HG02840 (cell line): Measurements from ENCODE around the gene PRPS1.
"Not testable (repeated sequence)": the region's sequence is repeated elsewhere in the genome, so short reads cannot be mapped to it uniquely, and the experiment has no call there.

Experiments
- ATAC-seq: cut with Tn5 transposase; IDR thresholded peaks from one replicate; pipeline ENCODE4 v1.9.1; 2021; ENCODE audit warnings: mild to moderate bottlenecking, moderate library complexity, moderate number of reproducible peaks; ENCODE audit not compliant: unreplicated experiment, low FRiP score

PRPS1 gene

DNA sequence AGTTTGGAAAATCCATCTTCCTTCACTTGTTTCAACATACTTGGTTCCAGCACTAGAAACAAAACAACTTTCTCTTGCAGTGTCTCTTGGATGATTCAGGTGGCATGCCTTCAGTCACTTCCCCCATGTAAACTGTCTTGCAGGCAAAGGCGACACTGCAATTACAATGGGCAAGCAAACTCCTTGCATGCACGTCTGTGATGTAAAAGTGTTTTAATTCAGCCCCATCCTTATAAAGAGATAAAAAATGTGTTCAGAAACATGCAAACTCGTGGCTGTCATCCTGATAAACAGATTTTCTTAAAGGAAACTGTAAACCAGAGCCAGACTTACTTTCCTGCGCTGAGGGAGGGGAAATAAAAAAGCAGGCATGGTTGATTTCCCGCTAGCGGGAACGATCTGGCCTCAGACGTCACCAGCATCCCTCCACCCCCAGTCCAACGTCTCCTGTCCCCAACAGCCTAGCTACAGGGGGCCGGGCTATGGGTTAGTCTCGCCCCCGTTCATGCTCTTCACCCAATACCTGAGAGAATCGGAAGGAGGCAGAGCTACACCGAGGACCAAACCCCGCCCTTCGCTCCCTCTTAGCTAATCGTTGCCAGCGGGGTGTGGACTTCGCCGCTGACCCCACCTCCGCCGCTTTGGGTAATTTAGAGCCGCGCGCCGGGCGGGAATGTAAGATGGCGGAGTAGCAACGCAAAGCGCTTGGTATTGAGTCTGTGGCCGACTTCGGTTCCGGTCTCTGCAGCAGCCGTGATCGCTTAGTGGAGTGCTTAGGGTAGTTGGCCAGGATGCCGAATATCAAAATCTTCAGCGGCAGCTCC lies at the start of gene PRPS1:
TSS of gene PRPS1 (plus strand) at position 673 of the 824 bp plus-strand sequence. CDS start at position 792, 119 bp downstream.
- peak; percentile 100 for ATAC-seq

DNA sequence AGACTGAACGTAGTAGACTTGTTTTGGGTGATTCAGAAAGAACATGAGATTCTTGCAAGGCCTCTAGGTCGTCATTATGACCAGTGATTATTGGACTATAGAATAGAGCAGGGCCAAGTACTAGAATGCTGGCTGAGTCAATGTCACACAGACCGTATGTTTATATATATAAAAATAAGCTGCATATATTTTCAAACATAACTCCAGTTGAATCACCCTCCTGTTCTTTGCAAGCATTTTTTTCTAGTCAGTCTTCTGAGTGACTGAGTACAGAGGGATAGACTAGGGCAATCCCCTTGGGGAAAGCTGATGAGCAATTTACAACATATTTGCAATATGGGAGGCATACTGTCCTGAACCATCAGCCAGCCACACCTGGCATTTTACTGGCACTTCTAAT lies 48.4 kb upstream of the PRPS1 start:
- ATAC-seq: no peak

DNA sequence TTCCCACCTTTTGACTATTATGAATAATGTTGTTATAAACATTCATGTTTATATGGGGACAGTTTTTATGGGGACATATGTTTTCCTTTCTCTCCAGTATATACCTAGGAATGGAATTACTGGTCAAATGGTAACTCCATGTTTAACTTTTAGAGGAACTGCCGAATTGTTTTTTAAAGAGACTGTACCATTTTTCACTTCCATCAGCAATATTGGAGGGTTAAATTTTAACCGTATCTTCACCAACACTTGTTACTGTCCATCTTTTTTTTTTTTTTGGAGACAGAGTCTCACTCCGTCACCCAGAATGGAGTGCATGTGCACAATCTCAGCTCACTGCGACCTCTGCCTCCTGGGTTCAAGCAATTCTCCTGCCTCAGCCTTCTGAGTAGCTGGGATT lies 46.4 kb upstream of the PRPS1 start:
- ATAC-seq: no peak

DNA sequence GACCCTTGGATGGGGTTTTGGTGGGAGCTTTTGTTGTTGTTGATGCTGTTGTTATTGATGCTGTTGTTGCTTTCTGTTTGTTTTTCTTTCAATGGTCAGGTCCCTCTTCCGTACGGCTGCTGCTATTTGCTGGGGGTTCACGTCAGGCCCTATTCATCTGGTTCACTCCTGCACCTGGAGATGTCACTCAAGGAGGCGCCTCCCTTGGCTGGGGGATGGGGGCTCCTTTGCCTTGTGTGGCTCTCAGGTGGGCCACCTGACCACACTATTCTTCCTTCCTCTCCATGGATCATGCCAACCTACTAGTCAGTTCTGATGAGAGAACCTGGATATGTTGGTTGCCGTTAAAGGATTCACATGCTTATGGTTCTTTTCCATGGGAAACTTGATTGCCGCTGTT lies 39.1 kb upstream of the PRPS1 start:
- no peak for ATAC-seq

DNA sequence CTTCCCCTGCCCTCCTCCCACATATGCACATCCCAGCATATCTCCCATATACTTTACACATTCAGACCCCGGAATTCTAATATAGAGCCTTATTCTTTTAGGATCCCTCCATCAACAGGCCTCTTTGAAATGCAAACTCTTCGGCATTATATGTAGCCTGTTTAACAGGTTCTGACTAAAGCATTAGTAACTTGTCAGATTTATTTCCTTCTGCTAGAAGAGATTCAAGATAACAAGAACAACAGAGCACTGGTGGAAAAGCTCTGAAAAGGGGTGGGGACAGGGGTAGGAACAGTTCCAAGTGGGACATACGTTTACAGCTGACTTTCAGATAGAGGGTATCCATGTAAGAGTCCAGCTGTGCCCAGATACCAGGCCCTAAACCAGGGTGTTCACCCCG lies 31.7 kb upstream of the PRPS1 start:
- no peak for ATAC-seq

DNA sequence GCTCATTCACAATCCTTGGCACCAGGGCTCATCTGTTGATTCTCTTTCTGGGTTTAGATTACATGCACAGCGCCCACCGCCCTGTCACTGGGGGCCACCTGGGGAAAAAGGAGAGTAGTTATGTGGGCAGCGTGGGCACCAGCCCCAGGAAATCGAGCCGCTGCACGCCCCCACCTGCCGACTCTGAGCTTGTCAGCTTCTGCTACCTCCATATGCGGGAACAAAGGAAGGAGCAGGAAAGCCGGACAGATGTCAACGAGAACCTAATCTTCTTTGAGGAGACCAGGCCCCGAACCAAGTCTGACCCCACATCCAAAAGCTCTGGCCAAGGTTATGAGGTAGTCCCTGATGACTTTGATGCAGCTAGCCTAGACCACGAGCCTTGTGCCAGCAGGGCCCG lies 31.0 kb upstream of the PRPS1 start:
- ATAC-seq: no peak

DNA sequence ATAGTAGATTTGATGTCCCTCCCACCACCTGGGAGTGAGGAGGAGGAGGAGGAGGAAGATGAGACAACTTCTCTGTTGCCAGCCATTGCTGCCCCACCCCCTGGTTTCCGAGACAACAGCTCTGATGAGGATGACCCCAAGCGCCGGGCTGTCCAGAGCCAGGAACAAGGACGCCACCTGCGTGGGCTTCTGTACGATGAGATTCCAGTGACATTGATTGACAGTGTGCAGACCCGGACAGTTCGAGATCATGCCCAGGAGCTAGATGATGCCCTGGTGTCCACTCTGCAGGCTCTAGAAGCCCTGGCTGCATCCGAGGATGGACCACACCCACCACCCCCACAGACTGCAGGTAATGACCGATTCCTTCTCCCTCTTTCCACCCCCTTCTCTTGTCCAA lies 30.5 kb upstream of the PRPS1 start:
- ATAC-seq: no peak

DNA sequence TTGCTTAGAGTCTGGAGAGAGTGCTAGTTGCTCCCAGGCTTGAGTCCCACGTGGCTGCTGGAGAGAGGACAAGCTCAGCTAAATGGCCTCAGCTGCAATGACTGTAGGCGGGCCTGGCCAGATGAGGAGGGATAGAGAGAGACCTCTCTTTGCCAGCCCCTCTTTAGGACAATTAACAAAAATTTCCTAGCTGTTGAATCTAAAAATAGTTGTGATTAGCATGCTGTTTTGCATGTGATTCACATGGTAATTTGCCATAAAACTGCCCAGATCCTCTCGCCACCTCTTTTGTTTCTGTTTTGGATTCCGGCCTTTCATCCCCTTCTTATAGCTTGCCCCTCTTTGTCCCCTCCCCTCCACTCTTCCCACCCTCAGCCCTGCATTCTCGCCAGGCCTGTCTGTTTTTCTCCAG lies 28.9 kb upstream of the PRPS1 start:
- ATAC-seq: no peak

DNA sequence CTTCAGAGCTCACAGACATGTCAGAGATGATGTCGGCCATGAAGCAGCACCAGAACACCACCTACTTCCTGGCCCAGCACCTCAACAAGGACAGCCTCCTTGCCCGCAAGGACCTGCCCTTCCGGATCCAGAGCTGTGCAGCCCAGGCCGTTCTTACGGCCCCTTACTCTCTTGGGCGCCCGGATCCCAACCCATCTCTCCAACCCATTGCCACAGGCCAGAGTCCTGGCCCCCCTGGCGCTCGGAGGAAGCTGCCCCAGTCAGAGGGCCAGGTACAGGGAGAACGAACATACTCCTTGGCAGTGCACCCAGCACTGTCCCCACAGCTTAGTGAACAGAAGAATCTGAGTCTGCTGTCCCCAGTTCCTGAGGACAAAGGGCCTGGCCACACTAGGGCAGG lies 27.9 kb upstream of the PRPS1 start:
- ATAC-seq: no peak

DNA sequence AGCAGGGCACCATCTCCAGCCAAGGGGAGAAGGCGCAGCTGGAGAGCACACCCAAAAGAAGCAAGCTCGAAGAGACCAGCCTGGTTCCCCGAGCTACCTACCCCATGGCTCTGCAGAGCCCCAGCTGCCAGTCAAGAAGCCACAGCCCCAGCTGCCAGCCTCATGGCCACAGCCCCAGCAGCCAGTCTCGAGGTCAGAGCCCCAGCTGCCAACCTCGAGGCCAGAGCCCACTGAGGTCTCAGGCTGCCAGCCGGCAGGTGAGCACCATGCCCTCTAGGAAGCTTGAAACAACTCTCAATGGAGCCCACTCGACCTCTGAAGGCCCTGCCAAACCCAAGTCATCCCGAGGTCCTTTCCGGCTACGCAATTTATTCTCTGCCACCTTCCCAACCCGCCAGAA lies 27.0 kb upstream of the PRPS1 start:
- ATAC-seq: no peak

DNA sequence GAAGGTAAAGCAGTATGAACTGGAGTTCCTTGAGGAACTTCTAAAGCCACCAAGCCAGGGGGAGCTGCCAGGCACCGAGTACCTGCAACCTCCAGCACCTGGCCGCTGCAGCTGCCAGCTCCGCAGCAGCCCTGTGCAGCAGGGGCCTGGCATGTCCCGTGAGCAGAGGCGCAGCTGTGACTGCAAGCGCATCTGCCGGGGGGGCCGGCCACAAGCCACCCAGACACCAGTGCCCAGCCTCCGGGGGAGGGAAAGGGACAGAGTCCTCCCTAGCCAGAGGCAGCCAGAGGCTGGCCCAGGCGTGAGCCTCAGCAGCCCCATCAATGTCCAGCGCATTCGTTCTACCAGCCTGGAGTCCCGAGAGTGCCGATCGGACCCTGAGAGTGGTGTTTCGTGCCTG lies 26.6 kb upstream of the PRPS1 start:
- ATAC-seq: no peak

DNA sequence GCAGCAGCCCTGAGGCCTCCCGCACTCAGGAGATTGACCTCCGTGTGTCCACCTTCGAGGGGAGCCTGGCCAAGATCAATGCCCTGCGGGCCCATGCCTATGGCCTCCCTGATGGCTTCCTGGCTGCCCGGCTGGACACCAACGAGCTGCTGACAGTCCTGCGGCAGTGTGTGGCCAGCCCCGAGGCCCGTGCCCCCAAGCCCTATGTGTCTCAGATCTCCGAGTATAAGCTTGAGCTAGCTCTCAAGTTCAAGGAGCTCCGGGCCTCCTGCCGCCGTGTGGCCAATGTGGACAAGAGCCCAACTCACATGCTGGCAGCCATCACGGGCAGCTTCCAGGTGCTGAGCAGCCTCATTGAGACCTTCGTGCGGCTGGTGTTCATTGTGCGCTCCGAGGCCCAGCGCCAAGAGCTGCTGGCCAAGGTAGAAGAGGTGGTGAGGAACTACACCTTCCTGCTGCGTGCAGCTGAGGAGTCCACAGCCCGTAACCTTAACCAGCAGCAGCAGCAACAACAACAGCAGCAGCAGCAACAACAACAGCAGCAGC lies 25.5 kb upstream of the PRPS1 start:
- no peak for ATAC-seq

DNA sequence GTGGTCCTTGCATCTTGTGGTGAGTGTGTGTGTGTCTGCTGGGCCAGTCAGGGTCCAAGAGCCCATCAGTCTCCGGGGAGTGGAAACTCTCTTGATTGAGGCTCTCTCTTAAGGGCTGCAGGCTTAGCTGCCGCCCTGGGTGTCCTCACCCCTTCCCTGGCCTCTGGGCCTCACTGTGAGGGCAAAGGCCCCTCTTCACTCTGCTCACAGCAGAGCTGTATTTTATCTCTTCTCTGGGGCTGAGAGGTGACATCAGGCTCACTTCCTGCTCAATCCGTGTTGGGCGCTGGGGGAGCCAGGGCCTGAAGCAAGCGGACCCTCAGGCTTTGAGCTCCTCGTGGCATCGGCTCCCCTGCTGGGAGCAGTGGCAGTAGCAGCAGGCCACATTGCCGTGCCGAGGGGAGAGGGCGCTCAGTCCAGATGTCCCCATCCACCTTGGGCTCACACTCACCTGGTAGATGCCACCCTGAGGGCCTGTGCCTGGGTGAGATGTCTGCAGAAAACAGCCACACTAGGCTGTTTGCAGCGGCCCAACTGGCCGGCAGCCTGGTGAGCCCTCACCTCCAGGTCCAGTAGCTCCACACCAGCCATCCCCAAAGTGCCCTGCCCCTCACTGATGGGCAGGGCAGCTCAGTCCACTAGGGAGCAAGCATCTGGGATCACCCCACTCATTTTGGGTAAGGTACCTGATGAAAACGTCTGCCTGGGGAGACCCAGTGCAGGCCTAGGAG lies 24.7 kb upstream of the PRPS1 start:
- no peak for ATAC-seq

DNA sequence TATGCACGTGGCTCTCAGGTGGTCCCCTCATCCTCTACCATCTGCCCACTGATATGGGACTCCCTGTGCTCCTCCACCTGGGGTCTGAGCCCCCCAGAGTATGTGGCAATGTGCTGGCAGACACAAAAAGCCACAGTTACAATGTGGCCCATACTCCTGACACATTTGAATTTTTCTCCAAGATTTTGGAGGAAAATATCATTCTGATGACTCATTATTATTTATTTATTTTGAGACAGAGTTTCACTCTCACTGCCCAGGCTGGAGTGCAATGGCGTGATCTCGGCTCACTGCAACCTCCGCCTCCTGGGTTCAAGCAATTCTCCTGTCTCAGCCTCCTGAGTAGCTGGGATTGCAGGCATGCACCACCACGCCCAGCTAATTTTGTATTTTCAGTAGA lies 19.2 kb upstream of the PRPS1 start:
- not testable (repeated sequence) for ATAC-seq

DNA sequence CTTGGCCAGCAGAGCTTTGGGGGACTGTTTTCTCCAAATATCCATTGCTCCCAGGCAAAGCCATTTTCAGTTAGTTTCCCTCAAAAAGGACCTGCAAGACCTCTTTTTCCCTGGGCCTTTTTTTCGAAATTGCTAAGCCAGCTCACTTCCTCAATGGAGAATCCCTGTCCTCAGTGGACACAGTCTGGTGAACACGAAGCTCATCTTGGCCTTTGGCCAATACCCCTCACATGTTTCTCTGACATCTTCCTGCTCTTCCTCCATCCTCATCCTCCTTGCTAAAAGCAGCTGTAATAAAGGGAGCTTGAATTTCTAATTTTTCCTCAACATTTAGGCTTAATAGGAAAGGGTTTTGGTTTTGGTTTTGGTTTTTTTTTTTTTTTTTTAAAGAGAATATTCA lies 17.6 kb upstream of the PRPS1 start:
- ATAC-seq: no peak

DNA sequence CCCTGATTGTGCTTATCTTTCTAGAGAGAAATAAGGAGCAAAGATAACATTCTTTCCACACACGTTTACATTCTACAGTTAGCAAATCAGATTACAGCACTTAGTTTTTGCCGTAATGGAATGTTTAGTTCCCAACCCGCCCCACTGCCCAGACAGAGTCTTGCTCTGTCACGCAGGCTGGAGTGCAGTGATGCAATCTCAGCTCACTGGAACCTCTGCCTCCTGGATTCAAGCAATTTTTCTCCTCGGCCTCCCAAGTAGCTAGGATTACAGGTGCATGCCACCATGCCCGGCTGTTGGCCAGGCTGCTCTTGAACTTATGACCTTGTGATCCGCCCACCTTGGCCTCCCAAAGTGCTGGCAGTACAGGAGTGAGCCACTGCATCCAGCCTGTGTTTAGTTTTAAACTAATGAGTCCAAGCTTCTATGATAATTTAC lies 8.4 kb upstream of the PRPS1 start:
- no peak for ATAC-seq

DNA sequence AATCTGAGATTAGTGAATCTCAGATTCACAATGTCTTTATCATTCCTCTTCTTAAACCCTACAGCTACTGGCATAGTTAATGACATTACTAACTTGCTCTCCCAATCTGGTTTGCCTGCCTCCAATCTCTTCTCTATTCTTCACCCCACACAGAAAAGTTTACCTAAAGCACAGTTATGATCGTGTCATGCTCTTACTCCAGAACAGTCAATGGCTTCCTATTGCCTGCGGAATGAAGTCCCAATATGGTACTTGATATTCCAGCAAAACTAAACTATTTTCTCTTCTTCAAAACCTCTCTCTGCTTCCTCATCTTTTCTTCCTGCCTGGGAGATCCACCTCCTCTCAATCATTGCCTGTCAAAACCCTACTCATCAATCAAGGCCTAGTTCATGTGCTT lies 3.4 kb upstream of the PRPS1 start:
- no peak for ATAC-seq

DNA sequence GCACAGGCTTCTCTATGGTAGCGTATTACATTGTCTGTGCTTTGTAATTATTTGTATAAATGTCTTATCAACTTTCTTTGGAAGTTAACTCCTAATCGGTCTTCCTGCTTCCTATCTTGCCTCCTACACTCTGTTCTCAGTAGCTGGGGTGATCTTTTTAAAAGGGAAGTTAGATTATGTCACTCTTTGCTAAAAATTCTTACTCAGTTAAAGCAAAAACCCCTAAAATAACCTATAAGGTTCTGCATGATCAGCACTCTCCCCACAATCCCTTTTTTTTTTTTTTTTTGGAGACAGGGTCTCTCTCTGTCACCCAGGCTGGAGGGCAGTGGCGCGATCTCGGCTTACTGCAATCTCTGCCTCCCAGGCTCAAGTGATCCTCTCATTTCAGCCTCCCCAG lies 2.6 kb upstream of the PRPS1 start:
- no peak for ATAC-seq

DNA sequence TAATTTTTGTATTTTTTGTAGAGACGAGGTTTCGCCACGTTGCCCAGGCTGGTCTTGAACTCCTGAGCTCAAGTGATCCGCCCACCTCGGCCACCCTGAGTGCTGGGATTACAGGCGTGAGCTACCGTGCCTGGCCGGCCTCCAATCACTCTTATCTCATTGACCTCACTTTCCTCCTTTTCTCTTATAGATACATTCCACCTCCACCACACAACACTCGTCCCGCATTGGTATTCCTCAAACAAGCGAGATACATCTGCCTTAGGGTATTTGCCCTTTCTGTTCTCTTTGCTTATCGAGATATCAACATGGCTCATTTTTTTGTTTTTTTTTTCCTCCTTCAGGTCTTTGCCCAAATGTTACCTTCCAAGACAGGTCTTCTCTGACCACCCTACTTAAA lies 1.8 kb upstream of the PRPS1 start:
- ATAC-seq: no peak

DNA sequence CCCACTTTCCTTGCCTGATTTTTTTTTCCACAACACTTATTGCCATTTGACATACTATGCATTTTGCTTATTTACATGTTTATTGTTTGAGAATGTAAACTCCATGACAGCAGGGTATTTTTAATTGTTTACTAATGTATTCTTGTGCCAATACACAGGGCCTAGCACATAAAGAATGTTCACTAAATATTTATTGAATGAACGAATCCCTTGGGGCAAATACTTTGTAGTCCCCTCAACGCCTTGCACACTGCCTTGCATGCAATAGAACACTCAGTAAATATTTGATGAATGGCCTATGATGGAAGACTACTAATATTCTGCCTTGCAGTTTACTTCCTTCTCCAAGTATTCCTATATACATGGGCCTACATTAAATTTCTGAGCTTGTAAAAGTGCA lies 1.4 kb upstream of the PRPS1 start:
- no peak for ATAC-seq

DNA sequence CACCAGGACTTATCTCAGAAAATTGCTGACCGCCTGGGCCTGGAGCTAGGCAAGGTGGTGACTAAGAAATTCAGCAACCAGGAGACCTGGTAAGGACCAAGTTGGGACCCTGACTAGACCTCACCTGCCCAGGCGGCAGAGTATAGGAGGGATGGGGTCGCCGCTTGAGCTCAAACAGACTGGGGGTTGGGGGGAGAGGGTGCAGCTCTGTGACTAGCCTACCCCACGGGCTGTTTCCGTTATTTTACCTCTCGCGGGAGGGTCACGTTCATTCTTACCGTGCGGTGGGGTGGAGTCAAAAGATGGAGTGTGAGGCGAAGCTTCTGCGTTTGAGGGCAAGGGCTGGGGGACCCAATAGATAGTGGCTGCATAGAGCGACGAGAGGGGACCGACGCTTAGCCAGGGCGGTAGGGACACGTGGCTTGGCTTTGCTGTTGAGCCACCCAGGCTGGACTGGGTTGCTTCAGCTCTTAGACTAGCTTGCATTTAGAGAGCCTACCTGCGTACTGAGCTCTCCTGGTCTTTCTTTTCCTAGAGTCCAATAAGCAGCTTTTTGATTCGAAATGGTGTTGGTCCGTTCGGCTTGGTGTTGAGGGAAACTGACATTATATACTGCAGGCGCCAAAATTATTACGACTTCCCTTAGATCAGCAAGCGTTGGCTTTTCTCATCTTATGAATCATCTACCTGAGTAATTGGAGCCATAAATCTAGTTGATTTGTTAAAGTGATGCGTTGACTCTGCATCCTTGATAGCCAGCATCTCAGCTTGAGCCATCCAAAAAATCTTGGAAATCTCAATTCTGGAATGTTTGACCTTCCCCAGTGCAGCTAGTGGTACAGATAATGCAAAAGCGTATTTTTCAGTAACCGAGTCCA lies 591 bp downstream of the PRPS1 start:
- ATAC-seq: peak; percentile 39
